HepG2 (cell line): ENCODE data around the gene TUBB3. TPM values are rescaled to one million over a fixed set of nuclear protein-coding genes. Genes with fewer than 3 reads are reported as not detected.

Experiments used
- ATAC-seq: fragments of 200-7000 bp; cut with Tn5 transposase; 3 replicates; pipeline ENCODE4 v1.9.1; 2020; ENCODE audit warnings: mild to moderate bottlenecking, moderate library complexity
- BruUV-seq: library from RNA; stranded (reverse); fragments of 400-500 nt; replicated peaks from 2 replicates; lab custom pipeline; 2021; lab: Mats Ljungman, UMichigan
- CTCF ChIA-PET: fragments of 300-600 bp; formaldehyde crosslinking; extraction: SDS; loops from one replicate; lab custom pipeline; 2021; ENCODE audit warnings: low total read pairs, inconsistent platforms, low intra/inter-chr PET ratio; lab: Yijun Ruan, JAX
- POLR2A ChIA-PET: fragments of 350-600 bp; sonication (Branson Sonifier 250); formaldehyde crosslinking; loops from one replicate; lab custom pipeline; 2020; ENCODE audit warnings: antibody characterized with exemption, inconsistent platforms; lab: Yijun Ruan, JAX
- DNase-seq: peaks from one replicate; pipeline ENCODE4 v3.0.0-alpha.2; 2015; ENCODE audit warnings: low spot score
- FAIRE-seq: peaks from 3 replicates; lab custom pipeline; 2011; peaks lifted over from hg19 to GRCh38; lab: Jason Lieb, UNC
- H2AFZ ChIP-seq: one replicate; pipeline ENCODE4 v1.6.1; 2011; ENCODE audit warnings: low read length, inconsistent platforms
- H3K27ac ChIP-seq: fragments of 300-600 bp; 3 replicates; pipeline ENCODE4 v1.8.0; 2011; ENCODE audit warnings: mixed run types, mild to moderate bottlenecking, mixed read lengths, low read length, inconsistent platforms; ENCODE audit not compliant: insufficient read depth; ENCODE audit errors: extremely low read length
- H3K27me3 ChIP-seq, 2 experiments: fragments of 200-600 bp in 1 of 2; 2 replicates in 1 of 2; 3 replicates in 1 of 2; pipeline versions ENCODE4 v1.6.0 to v1.8.0; 2011; ENCODE audit warnings: low read length in 2 of 2, mild to moderate bottlenecking in 2 of 2, moderate library complexity in 2 of 2, inconsistent platforms in 1 of 2; ENCODE audit not compliant: insufficient read depth in 2 of 2, control insufficient read depth in 1 of 2
- H3K36me3 ChIP-seq, 2 experiments: fragments of 200-600 bp in 1 of 2; replicated peaks in 1 of 2; 2 replicates in 1 of 2; 3 replicates in 1 of 2; pipeline versions ENCODE4 v1.5.1 to v1.8.0; 2011; ENCODE audit warnings: low read length in 2 of 2, inconsistent platforms in 1 of 2; ENCODE audit not compliant: insufficient read depth in 2 of 2, control insufficient read depth in 1 of 2
- H3K4me1 ChIP-seq: 2 replicates; pipeline ENCODE4 v1.5.1; 2012; ENCODE audit warnings: low read length, inconsistent platforms; ENCODE audit not compliant: insufficient read depth
- H3K4me2 ChIP-seq: 2 replicates; pipeline ENCODE4 v1.6.0; 2011; ENCODE audit warnings: low read depth, low read length, inconsistent platforms
- H3K4me3 ChIP-seq, 3 experiments: fragments of 200-600 bp in 1 of 3; sonication (generic), shearing (Covaris generic) in 1 of 3; replicated peaks in 1 of 3; 2 replicates each; pipeline ENCODE4 v1.5.1; 2011 to 2016; ENCODE audit warnings: low read length in 3 of 3, inconsistent platforms in 2 of 3, low read depth in 2 of 3, mild to moderate bottlenecking in 2 of 3, control low read depth in 1 of 3, mixed read lengths in 1 of 3; ENCODE audit not compliant: insufficient read depth in 1 of 3
- H3K79me2 ChIP-seq: one replicate; pipeline ENCODE4 v1.6.1; 2011; ENCODE audit warnings: low read length, inconsistent platforms; ENCODE audit not compliant: insufficient read depth
- H3K9ac ChIP-seq: 2 replicates; pipeline ENCODE4 v1.6.0; 2011; ENCODE audit warnings: mild to moderate bottlenecking, low read depth, low read length, inconsistent platforms; ENCODE audit not compliant: insufficient read depth
- H3K9me3 ChIP-seq: 2 replicates; pipeline ENCODE4 v1.5.1; 2012; ENCODE audit warnings: mild to moderate bottlenecking, low read length
- H4K20me1 ChIP-seq: 2 replicates; pipeline ENCODE4 v1.6.0; 2011; ENCODE audit warnings: inconsistent platforms, mild to moderate bottlenecking, low read length, moderate library complexity; ENCODE audit not compliant: insufficient read depth
- ADNP ChIP-seq: sonication (generic); formaldehyde crosslinking; IDR thresholded peaks from 2 replicates; pipeline ENCODE4 v1.4.0; 2020; ENCODE audit warnings: missing genetic modification reagents
- ARHGAP35 ChIP-seq: sonication (generic); formaldehyde crosslinking; IDR thresholded peaks from 2 replicates; pipeline ENCODE4 v1.9.0; 2022; ENCODE audit warnings: mild to moderate bottlenecking, inconsistent platforms, moderate library complexity, missing genetic modification reagents, borderline replicate concordance
- CBFB ChIP-seq: sonication (generic); formaldehyde crosslinking; IDR thresholded peaks from 2 replicates; pipeline ENCODE4 v1.4.0; 2020; ENCODE audit warnings: missing genetic modification reagents
- ESRRA ChIP-seq: sonication (generic); formaldehyde crosslinking; IDR thresholded peaks from 2 replicates; pipeline ENCODE4 v1.5.1; 2020; ENCODE audit warnings: mild to moderate bottlenecking, low read depth, missing genetic modification reagents
- KLF13 ChIP-seq: sonication (generic); formaldehyde crosslinking; IDR thresholded peaks from 2 replicates; pipeline ENCODE4 v1.4.0; 2020; ENCODE audit warnings: mild to moderate bottlenecking, missing genetic modification reagents
- MBD4 ChIP-seq: IDR thresholded peaks from 2 replicates; pipeline ENCODE4 v1.6.1; 2012; ENCODE audit warnings: low read length, inconsistent platforms, borderline replicate concordance
- MTA3 ChIP-seq: sonication (generic); formaldehyde crosslinking; IDR thresholded peaks from 2 replicates; pipeline ENCODE4 v1.4.0; 2020; ENCODE audit warnings: missing genetic modification reagents
- MZF1 ChIP-seq: sonication (generic); formaldehyde crosslinking; IDR thresholded peaks from 2 replicates; pipeline ENCODE4 v1.8.1; 2023; ENCODE audit warnings: mild to moderate bottlenecking, missing genetic modification reagents, borderline replicate concordance
- NR2C2 ChIP-seq: sonication (generic); formaldehyde crosslinking; IDR thresholded peaks from 2 replicates; pipeline ENCODE4 v1.4.0; 2020; ENCODE audit warnings: missing genetic modification reagents, mild to moderate bottlenecking, moderate library complexity, borderline replicate concordance
- NR2F1 ChIP-seq, 2 experiments: fragments of 450-650 bp in 1 of 2; formaldehyde crosslinking in 1 of 2; IDR thresholded peaks; 2 replicates each; pipeline versions ENCODE4 v1.5.0 to v1.6.1; 2016 to 2020; ENCODE audit warnings: mild to moderate bottlenecking in 1 of 2, missing compliant biosample characterization in 1 of 2, missing genetic modification reagents in 1 of 2, moderate library complexity in 1 of 2
- ONECUT2 ChIP-seq: sonication (generic); formaldehyde crosslinking; IDR thresholded peaks from 2 replicates; pipeline ENCODE4 v1.4.0; 2020; ENCODE audit warnings: missing genetic modification reagents
- SRSF1 ChIP-seq: fragments of 200-400 bp; formaldehyde crosslinking; optimal IDR thresholded peaks from 2 replicates; pipeline ENCODE3; 2017; ENCODE audit warnings: mild to moderate bottlenecking, low read depth, low read length, moderate library complexity
- TBL1XR1 ChIP-seq: fragments of 150-350 bp; IDR thresholded peaks from 2 replicates; pipeline ENCODE4 v1.6.1; 2014; ENCODE audit warnings: borderline replicate concordance, low read length; ENCODE audit not compliant: partially characterized antibody
- ZBTB8A ChIP-seq: sonication (generic); formaldehyde crosslinking; IDR thresholded peaks from 2 replicates; pipeline ENCODE4 v1.4.0; 2020; ENCODE audit warnings: mild to moderate bottlenecking, low read depth, missing genetic modification reagents, borderline replicate concordance
- ZNF337 ChIP-seq: sonication (generic); formaldehyde crosslinking; IDR thresholded peaks from 2 replicates; pipeline ENCODE4 v1.5.1; 2020; ENCODE audit warnings: missing genetic modification reagents, low read depth, mild to moderate bottlenecking, borderline replicate concordance
- ZNF749 ChIP-seq: sonication (generic); formaldehyde crosslinking; IDR thresholded peaks from 2 replicates; pipeline ENCODE4 v1.8.0; 2022; ENCODE audit warnings: mild to moderate bottlenecking, missing genetic modification reagents, moderate library complexity, borderline replicate concordance
- ZSCAN20 ChIP-seq: sonication (generic); formaldehyde crosslinking; IDR thresholded peaks from 2 replicates; pipeline ENCODE4 v1.4.0; 2020; ENCODE audit warnings: missing genetic modification reagents, mild to moderate bottlenecking, borderline replicate concordance
- WGBS: methylation state at CpG from one replicate; pipeline ENCODE4 v1.1.6; 2017; ENCODE audit warnings: low lambda C conversion rate; 5-methylcytosine and 5-hydroxymethylcytosine counted together
- in situ Hi-C: cut with HindIII; loops from 2 replicates; pipeline ENCODE4 v1.10.0; 2017; ENCODE audit warnings: low pct_unique_long_range_greater_than_20kb; ENCODE audit not compliant: extremely low pct_ligation_motif_present
- intact Hi-C: fragments of 100-400 bp; cut with micrococcal nuclease; formaldehyde crosslinking; loops from one replicate; pipeline ENCODE4 v1.10.0; 2022; ENCODE audit not compliant: unreplicated experiment
- polyA plus RNA-seq, 8 experiments: library from polyadenylated mRNA; depleted of rRNA in 3 of 8; stranded (reverse) in 7 of 8; unstranded in 1 of 8; fragments of >200 nt; fragmentation: Illumina TruSeq in 4 of 8; extraction: Trizol in 4 of 8; gene quantifications; 2 replicates each; pipeline versions ENCODE4 v1.2.1 to v1.2.3, GENCODE V29; 2011 to 2016; ENCODE audit warnings: low read depth in 4 of 8, missing spikeins in 1 of 8, mixed read lengths in 1 of 8; ENCODE audit not compliant: insufficient read depth in 1 of 8
- total RNA-seq, 5 experiments: library from RNA; depleted of rRNA; stranded (reverse); fragments of >200 nt; fragmentation: Illumina TruSeq; extraction: Trizol; gene quantifications; 2 replicates each; pipeline ENCODE4 v1.2.3, GENCODE V29; 2016; ENCODE audit warnings: low read depth in 1 of 5
- TF ChIP-seq, protein P1 (sequence below): sonication (generic); formaldehyde crosslinking; IDR thresholded peaks from 2 replicates; pipeline ENCODE4 v1.4.0; 2020; ENCODE audit warnings: low read depth, mild to moderate bottlenecking, missing genetic modification reagents
- TF ChIP-seq, protein P2 (sequence below): sonication (generic); formaldehyde crosslinking; IDR thresholded peaks from 2 replicates; pipeline ENCODE4 v1.4.0; 2020; ENCODE audit warnings: missing genetic modification reagents, borderline replicate concordance

TUBB3 gene
- total and polyA plus RNA-seq, 2 of the 13 experiments (the other 11 are each of a cell fraction or from before 2014, with no cell fraction given) = 110 to 185 TPM

DNA sequence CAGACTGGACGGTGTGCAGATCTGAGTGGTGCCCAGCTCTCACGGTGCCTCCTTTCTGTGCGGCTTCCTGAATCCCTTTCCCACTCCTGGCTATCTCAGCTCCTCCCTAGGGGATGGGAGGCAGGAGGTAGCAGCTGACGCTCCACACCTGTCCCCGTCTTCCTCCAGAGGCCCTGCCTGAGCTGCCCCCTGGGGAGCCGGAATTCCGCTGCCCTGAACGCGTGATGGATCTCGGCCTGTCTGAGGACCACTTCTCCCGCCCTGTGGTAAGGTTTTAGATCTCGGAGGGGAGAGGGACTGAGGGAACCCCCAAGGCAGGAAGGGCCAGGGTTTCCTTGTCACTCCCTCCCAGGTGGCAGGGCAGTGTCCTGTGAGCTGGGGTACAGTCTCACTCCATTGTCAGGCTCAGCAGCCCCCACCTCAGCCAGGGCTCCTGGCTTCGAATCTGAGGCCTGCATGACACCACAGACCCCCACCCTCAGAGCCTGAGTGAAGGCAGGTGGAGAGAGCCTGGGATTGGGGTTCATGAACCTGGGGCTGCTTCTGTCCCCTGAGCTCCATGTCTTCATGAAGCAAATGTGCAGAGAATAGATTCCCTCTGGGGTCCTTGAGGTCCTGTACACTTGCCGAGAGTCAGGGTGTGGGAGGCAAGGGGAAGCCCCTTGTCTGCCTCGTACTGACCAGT lies 32.0 kb downstream of the TUBB3 start:
- Histone ChIP-seq H3K4me1 (peaks cover 5% of the 10 kb centered on the region), H2AFZ (no peak overlapping the region), H3K36me3 (peaks cover 26 to 40% of the 10 kb centered on the region in 2 experiments), H3K4me2 (no peak overlapping the region), H3K9me3 (no peaks in the 10 kb centered on the region), H3K27me3 (no peaks in the 10 kb centered on the region), H3K79me2 (peaks cover 4% of the 10 kb centered on the region), H4K20me1 (no peaks in the 10 kb centered on the region), H3K4me3 (no peak overlapping the region), H3K27ac (no peak overlapping the region), H3K9ac (no peak overlapping the region)
- in situ Hi-C loops = no loop called here
- ChIA-PET POLR2A (no interaction called here), CTCF (no interaction called here)
- DNase-seq (no peak), FAIRE-seq (no peak), ATAC-seq (no peak)
- no TSS peak for BruUV-seq
- TF ChIP-seq ADNP = no peak
- no peak for TF ChIP-seq SRSF1
- no peak for TF ChIP-seq MTA3 (CRISPR knock-in tag)
- TF ChIP-seq NR2C2 (CRISPR knock-in tag) = no peak
- TF ChIP-seq NR2F1 (CRISPR knock-in tag; IDR thresholded peaks at IDR 0.05) = no peak
- no peak for TF ChIP-seq ZNF337 (CRISPR knock-in tag)
- no peak for TF ChIP-seq MZF1
- TF ChIP-seq ESRRA (CRISPR knock-in tag) = no peak
- TF ChIP-seq ZSCAN20 (CRISPR knock-in tag) = no peak
- TF ChIP-seq ZBTB8A = no peak
- no peak for TF ChIP-seq ONECUT2 (CRISPR knock-in tag)
- no peak for TF ChIP-seq MBD4
- TF ChIP-seq, protein P1, sequence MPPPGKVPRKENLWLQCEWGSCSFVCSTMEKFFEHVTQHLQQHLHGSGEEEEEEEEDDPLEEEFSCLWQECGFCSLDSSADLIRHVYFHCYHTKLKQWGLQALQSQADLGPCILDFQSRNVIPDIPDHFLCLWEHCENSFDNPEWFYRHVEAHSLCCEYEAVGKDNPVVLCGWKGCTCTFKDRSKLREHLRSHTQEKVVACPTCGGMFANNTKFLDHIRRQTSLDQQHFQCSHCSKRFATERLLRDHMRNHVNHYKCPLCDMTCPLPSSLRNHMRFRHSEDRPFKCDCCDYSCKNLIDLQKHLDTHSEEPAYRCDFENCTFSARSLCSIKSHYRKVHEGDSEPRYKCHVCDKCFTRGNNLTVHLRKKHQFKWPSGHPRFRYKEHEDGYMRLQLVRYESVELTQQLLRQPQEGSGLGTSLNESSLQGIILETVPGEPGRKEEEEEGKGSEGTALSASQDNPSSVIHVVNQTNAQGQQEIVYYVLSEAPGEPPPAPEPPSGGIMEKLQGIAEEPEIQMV (CRISPR knock-in tag) = no peak
- no peak for TF ChIP-seq ARHGAP35 (CRISPR knock-in tag)
- TF ChIP-seq KLF13 (CRISPR knock-in tag) = no peak
- no peak for TF ChIP-seq ZNF749 (CRISPR knock-in tag)
- no peak for TF ChIP-seq TBL1XR1
- TF ChIP-seq, protein P2, sequence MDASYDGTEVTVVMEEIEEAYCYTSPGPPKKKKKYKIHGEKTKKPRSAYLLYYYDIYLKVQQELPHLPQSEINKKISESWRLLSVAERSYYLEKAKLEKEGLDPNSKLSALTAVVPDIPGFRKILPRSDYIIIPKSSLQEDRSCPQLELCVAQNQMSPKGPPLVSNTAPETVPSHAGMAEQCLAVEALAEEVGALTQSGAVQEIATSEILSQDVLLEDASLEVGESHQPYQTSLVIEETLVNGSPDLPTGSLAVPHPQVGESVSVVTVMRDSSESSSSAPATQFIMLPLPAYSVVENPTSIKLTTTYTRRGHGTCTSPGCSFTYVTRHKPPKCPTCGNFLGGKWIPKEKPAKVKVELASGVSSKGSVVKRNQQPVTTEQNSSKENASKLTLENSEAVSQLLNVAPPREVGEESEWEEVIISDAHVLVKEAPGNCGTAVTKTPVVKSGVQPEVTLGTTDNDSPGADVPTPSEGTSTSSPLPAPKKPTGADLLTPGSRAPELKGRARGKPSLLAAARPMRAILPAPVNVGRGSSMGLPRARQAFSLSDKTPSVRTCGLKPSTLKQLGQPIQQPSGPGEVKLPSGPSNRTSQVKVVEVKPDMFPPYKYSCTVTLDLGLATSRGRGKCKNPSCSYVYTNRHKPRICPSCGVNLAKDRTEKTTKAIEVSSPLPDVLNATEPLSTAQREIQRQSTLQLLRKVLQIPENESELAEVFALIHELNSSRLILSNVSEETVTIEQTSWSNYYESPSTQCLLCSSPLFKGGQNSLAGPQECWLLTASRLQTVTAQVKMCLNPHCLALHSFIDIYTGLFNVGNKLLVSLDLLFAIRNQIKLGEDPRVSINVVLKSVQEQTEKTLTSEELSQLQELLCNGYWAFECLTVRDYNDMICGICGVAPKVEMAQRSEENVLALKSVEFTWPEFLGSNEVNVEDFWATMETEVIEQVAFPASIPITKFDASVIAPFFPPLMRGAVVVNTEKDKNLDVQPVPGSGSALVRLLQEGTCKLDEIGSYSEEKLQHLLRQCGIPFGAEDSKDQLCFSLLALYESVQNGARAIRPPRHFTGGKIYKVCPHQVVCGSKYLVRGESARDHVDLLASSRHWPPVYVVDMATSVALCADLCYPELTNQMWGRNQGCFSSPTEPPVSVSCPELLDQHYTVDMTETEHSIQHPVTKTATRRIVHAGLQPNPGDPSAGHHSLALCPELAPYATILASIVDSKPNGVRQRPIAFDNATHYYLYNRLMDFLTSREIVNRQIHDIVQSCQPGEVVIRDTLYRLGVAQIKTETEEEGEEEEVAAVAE (CRISPR knock-in tag) = no peak
- TF ChIP-seq CBFB = no peak
- 97% methylated on average over 14 of the region's 15 CpGs for WGBS
- intact Hi-C loops = no loop called here
